Measurements from ENCODE around the gene BID. TPM values are rescaled to one million over a fixed set of nuclear protein-coding genes. Genes with fewer than 3 reads are reported as not detected.
"Not testable (repeated sequence)": the region's sequence is repeated elsewhere in the genome, so short reads cannot be mapped to it uniquely, and the experiment has no call there.

BID gene
- polyA plus RNA-seq, 3 donors: 9.1 to 34.9 (median 22.5) TPM

- 62 to 96% (median 81%) methylated on average over 10 of the region's 10 CpGs for WGBS, 3 donors
These were observed 77.1 kb downstream of the BID start for GRCh38 chr22:17697196-17697595.

GRCh38 chr22:17695986-17696385 lies 78.3 kb downstream of the BID start:
- H3K27ac ChIP-seq (ENCODE audit: low read depth, low read length): no peak overlapping the region
- WGBS, 3 donors: 95 to 96% (median 96%) methylated on average over 5 of the region's 5 CpGs

More at GRCh38 chr22:17697196-17697595, 77.1 kb downstream of the BID start:
- not testable (repeated sequence) for H3K27ac ChIP-seq (ENCODE audit: low read depth, low read length)

- no peak overlapping the region for H3K27ac ChIP-seq (ENCODE audit: low read depth, low read length)
- 84 to 88% (median 87%) methylated on average over 6 of the region's 6 CpGs for WGBS, 3 donors
These were observed 79.5 kb downstream of the BID start for GRCh38 chr22:17694752-17695151.

GRCh38 chr22:17694193-17694592 lies 80.1 kb downstream of the BID start:
- 94 to 97% (median 95%) methylated on average over 2 of the region's 2 CpGs for WGBS, 3 donors

GRCh38 chr22:17692841-17693240 lies 81.4 kb downstream of the BID start:
- no peak overlapping the region for H3K27ac ChIP-seq (ENCODE audit: low read depth, low read length)
- WGBS, 3 donors: 90 to 94% (median 92%) methylated on average over 4 of the region's 4 CpGs

More at GRCh38 chr22:17694193-17694592, 80.1 kb downstream of the BID start:
- no peak overlapping the region for H3K27ac ChIP-seq (ENCODE audit: low read depth, low read length)

- 74 to 85% (median 82%) methylated on average over 3 of the region's 3 CpGs for WGBS, 3 donors
- H3K27ac ChIP-seq (ENCODE audit: low read depth, low read length): no peak overlapping the region
These were observed 90.0 kb downstream of the BID start for GRCh38 chr22:17684245-17684644.

Other genes starting within 250 kb of the BID start
- 10 to 100 TPM in 1 of 3 donors, 1 to 10 TPM in 2; 3.1 to 13.0 (median 7.6) TPM for gene SLC25A18, start 211.0 kb downstream of the BID start, polyA plus RNA-seq
- 100 to 1,000 TPM in 2 of 3 donors, 10 to 100 TPM in 1; 48.5 to 149 (median 132) TPM for gene ATP6V1E1, start 145.7 kb downstream of the BID start, polyA plus RNA-seq
- 10 to 100 TPM; 17.9 to 36.9 (median 35.2) TPM for gene BCL2L13, start 135.7 kb downstream of the BID start, polyA plus RNA-seq